HFFc6 (cell line): ENCODE measurements around the gene AKR1B1. TPM values are rescaled to one million over a fixed set of nuclear protein-coding genes. Genes with fewer than 3 reads are reported as not detected.

Experiments
- DNase-seq: peaks from one replicate; pipeline ENCODE4 v3.0.0-alpha.2; 2018
- H3K27ac Mint-ChIP-seq: 2 replicates; pipeline ENCODE4 v1.8.0; 2020; ENCODE audit warnings: mild to moderate bottlenecking, mixed read lengths
- H3K27me3 Mint-ChIP-seq: 2 replicates; pipeline ENCODE4 v1.8.0; 2021; ENCODE audit warnings: mild to moderate bottlenecking, moderate library complexity, mixed read lengths; ENCODE audit not compliant: insufficient read depth
- H3K36me3 Mint-ChIP-seq: 2 replicates; pipeline ENCODE4 v1.8.0; 2021; ENCODE audit warnings: low read depth, mixed read lengths
- H3K4me1 Mint-ChIP-seq: 2 replicates; pipeline ENCODE4 v1.8.0; 2020; ENCODE audit warnings: low read depth, mixed read lengths
- H3K4me3 Mint-ChIP-seq: 2 replicates; pipeline ENCODE4 v1.8.0; 2020; ENCODE audit warnings: mild to moderate bottlenecking, moderate library complexity, mixed read lengths
- H3K9me3 Mint-ChIP-seq: 2 replicates; pipeline ENCODE4 v1.8.0; 2020; ENCODE audit warnings: mild to moderate bottlenecking, mixed read lengths
- CTCF ChIP-seq: fragments of 200-600 bp; sonication (generic); IDR thresholded peaks from 2 replicates; pipeline ENCODE4 v1.5.0; 2021; ENCODE audit warnings: antibody characterized with exemption, mild to moderate bottlenecking
- total RNA-seq, 6 experiments: library from RNA; stranded (reverse); fragmentation: NEBNext Ultra II Directional; extraction: Animal tissue kit (Norgen Biotek cat#: 25700); gene quantifications; 2 replicates in 1 of 6; 3 replicates in 5 of 6; pipeline ENCODE4 v1.2.3, GENCODE V29; 2021

AKR1B1 gene
- total RNA-seq, 6 experiments from 2014 or later, result 208 to 232 (median 223) TPM

- H3K4me1 Mint-ChIP-seq, result peaks cover 38% of the 10 kb centered on the region
- H3K27ac Mint-ChIP-seq, result no peak overlapping the region
These were observed 10.7 kb upstream of the AKR1B1 start for GRCh38 chr7:134469622-134470021.

GRCh38 chr7:134468475-134468874, 9.6 kb upstream of the AKR1B1 start:
- no peak for TF ChIP-seq CTCF
- H3K4me3 Mint-ChIP-seq, result no peak overlapping the region
- no peak for DNase-seq
- peaks cover 18% of the 10 kb centered on the region for H3K36me3 Mint-ChIP-seq
- H3K27ac Mint-ChIP-seq, result no peak overlapping the region
- peaks cover 27% of the 10 kb centered on the region for H3K4me1 Mint-ChIP-seq
- H3K9me3 Mint-ChIP-seq, result peaks cover 28% of the 10 kb centered on the region
- no peaks in the 10 kb centered on the region for H3K27me3 Mint-ChIP-seq

More at GRCh38 chr7:134469622-134470021, 10.7 kb upstream of the AKR1B1 start:
- Mint-ChIP-seq H3K36me3 (peaks cover 11% of the 10 kb centered on the region), H3K9me3 (peaks cover 20% of the 10 kb centered on the region), H3K4me3 (no peak overlapping the region), H3K27me3 (no peaks in the 10 kb centered on the region)
- no peak for TF ChIP-seq CTCF
- no peak for DNase-seq

- H3K27me3 Mint-ChIP-seq, result no peaks in the 10 kb centered on the region
- no peak overlapping the region for H3K27ac Mint-ChIP-seq
These were observed 9.2 kb upstream of the AKR1B1 start for GRCh38 chr7:134468054-134468453.

GRCh38 chr7:134465491-134465890, 6.6 kb upstream of the AKR1B1 start:
- Mint-ChIP-seq H3K4me1 (peaks cover 22% of the 10 kb centered on the region), H3K9me3 (peaks cover 18% of the 10 kb centered on the region), H3K4me3 (no peak overlapping the region), H3K36me3 (peaks cover 18% of the 10 kb centered on the region), H3K27me3 (no peaks in the 10 kb centered on the region), H3K27ac (no peak overlapping the region)
- no peak for TF ChIP-seq CTCF
- DNase-seq, result no peak

More at GRCh38 chr7:134468054-134468453, 9.2 kb upstream of the AKR1B1 start:
- DNase-seq, result no peak
- H3K4me3 Mint-ChIP-seq, result no peak overlapping the region
- H3K9me3 Mint-ChIP-seq, result peaks cover 28% of the 10 kb centered on the region
- peaks cover 26% of the 10 kb centered on the region for H3K4me1 Mint-ChIP-seq
- peaks cover 18% of the 10 kb centered on the region for H3K36me3 Mint-ChIP-seq
- no peak for TF ChIP-seq CTCF

- H3K4me3 Mint-ChIP-seq, result no peak overlapping the region
- H3K27me3 Mint-ChIP-seq, result no peaks in the 10 kb centered on the region
- no peak overlapping the region for H3K27ac Mint-ChIP-seq
- H3K9me3 Mint-ChIP-seq, result peaks cover 18% of the 10 kb centered on the region
- no peak for DNase-seq
- peaks cover 18% of the 10 kb centered on the region for H3K36me3 Mint-ChIP-seq
- peaks cover 30% of the 10 kb centered on the region for H3K4me1 Mint-ChIP-seq
- TF ChIP-seq CTCF, result no peak
These were observed 5.6 kb upstream of the AKR1B1 start for GRCh38 chr7:134464496-134464895.

GRCh38 chr7:134463751-134464150, 4.9 kb upstream of the AKR1B1 start:
- Mint-ChIP-seq H3K27me3 (no peaks in the 10 kb centered on the region), H3K4me1 (peaks cover 35% of the 10 kb centered on the region), H3K27ac (no peak overlapping the region), H3K9me3 (peaks cover 18% of the 10 kb centered on the region), H3K36me3 (peaks cover 18% of the 10 kb centered on the region), H3K4me3 (no peak overlapping the region)
- DNase-seq, result no peak
- TF ChIP-seq CTCF, result no peak
